HCT116 (cell line): ENCODE data around the gene USF2. TPM values are rescaled to one million over a fixed set of nuclear protein-coding genes. Genes with fewer than 3 reads are reported as not detected.

Experiments used
- ATAC-seq: fragments of 200-7000 bp; cut with Tn5 transposase; 2 replicates; pipeline ENCODE4 v1.9.1; 2020; ENCODE audit warnings: mild to moderate bottlenecking, moderate library complexity
- BruUV-seq: library from RNA; stranded (reverse); fragments of 400-500 nt; replicated peaks from 2 replicates; lab custom pipeline; 2021; lab: Mats Ljungman, UMichigan
- CTCF ChIA-PET: fragments of 300-600 bp; sonication (Branson Sonifier 250); formaldehyde crosslinking; loops from one replicate; lab custom pipeline; 2021; ENCODE audit warnings: antibody characterized with exemption; lab: Charles Lee
- POLR2A ChIA-PET: fragments of 300-600, 350-600 bp; sonication (Branson Sonifier 250); formaldehyde crosslinking; loops from one replicate; lab custom pipeline; 2021; ENCODE audit warnings: antibody characterized with exemption; lab: Charles Lee
- RAD21 ChIA-PET, 2 experiments: fragments of 300-600 bp; sonication (Branson Sonifier 250); formaldehyde crosslinking; loops; one replicate each; lab custom pipeline; 2023; ENCODE audit warnings: low total read pairs in 2 of 2; ENCODE audit not compliant: uncharacterized antibody in 2 of 2, unreplicated experiment in 2 of 2, low non-redundant PET in 1 of 2; lab: Charles Lee
- DNase-seq: peaks from one replicate; pipeline ENCODE4 v3.0.0-alpha.2; 2010; ENCODE audit warnings: low read depth, low spot score
- H2AFZ ChIP-seq: fragments of 200-600 bp; shearing (Covaris generic), sonication (generic); 2 replicates; pipeline ENCODE4 v1.6.1; 2017; ENCODE audit warnings: low read depth, mixed run types, mixed read lengths, antibody characterized with exemption, low read length; ENCODE audit not compliant: poor library complexity, severe bottlenecking
- H3K27ac ChIP-seq: 2 replicates; pipeline ENCODE4 v1.5.1; 2012; ENCODE audit warnings: low read depth, low read length
- H3K27me3 ChIP-seq: fragments of 200-600 bp; sonication (generic); 2 replicates; pipeline ENCODE4 v1.6.1; 2016; ENCODE audit warnings: mixed run types, low read length, mixed read lengths; ENCODE audit not compliant: insufficient read depth
- H3K36me3 ChIP-seq, 2 experiments: fragments of 200-500 bp in 1 of 2; fragments of 200-600 bp in 1 of 2; sonication (Bioruptor generic) in 1 of 2; sonication (generic) in 1 of 2; 2 replicates each; pipeline versions ENCODE4 v1.5.1 to v1.6.1; 2014 to 2016; ENCODE audit warnings: low read length in 2 of 2, inconsistent platforms in 1 of 2, mixed read lengths in 1 of 2, mixed run types in 1 of 2; ENCODE audit not compliant: insufficient read depth in 2 of 2, control insufficient read depth in 1 of 2
- H3K4me1 ChIP-seq, 2 experiments: fragments of 200-600 bp in 1 of 2; sonication (generic) in 1 of 2; 2 replicates each; pipeline versions ENCODE4 v1.5.1 to v1.6.1; 2012 to 2017; ENCODE audit warnings: low read length in 2 of 2, inconsistent platforms in 1 of 2, mild to moderate bottlenecking in 1 of 2, mixed read lengths in 1 of 2, mixed run types in 1 of 2, moderate library complexity in 1 of 2; ENCODE audit not compliant: insufficient read depth in 2 of 2, control insufficient read depth in 1 of 2
- H3K4me2 ChIP-seq: fragments of 200-600 bp; sonication (generic); 2 replicates; pipeline ENCODE4 v1.6.1; 2017; ENCODE audit warnings: mixed run types, low read length, mixed read lengths
- H3K4me3 ChIP-seq, 2 experiments: fragments of 200-600 bp in 1 of 2; sonication (generic) in 1 of 2; replicated peaks in 1 of 2; 2 replicates each; pipeline ENCODE4 v1.5.1; 2011 to 2016; ENCODE audit warnings: low read length in 2 of 2, control low read depth in 1 of 2, low read depth in 1 of 2, mild to moderate bottlenecking in 1 of 2, mixed read lengths in 1 of 2, mixed run types in 1 of 2
- H3K79me2 ChIP-seq: fragments of 200-600 bp; sonication (generic); 2 replicates; pipeline ENCODE4 v1.6.1; 2017; ENCODE audit warnings: mild to moderate bottlenecking, mixed run types, low read length, moderate library complexity, mixed read lengths; ENCODE audit not compliant: insufficient read depth
- H3K9ac ChIP-seq: fragments of 200-600 bp; sonication (generic); 2 replicates; pipeline ENCODE4 v1.6.1; 2016; ENCODE audit warnings: low read length, mixed read lengths
- H3K9me2 ChIP-seq: fragments of 200-600 bp; sonication (generic), shearing (Covaris generic); 2 replicates; pipeline ENCODE4 v1.6.1; 2017; ENCODE audit warnings: mixed run types, mild to moderate bottlenecking, moderate library complexity; ENCODE audit not compliant: insufficient read depth
- H3K9me3 ChIP-seq, 2 experiments: fragments of 200-500 bp in 1 of 2; fragments of 200-600 bp in 1 of 2; sonication (Bioruptor generic) in 1 of 2; sonication (generic) in 1 of 2; 2 replicates each; pipeline ENCODE4 v1.6.1; 2014 to 2017; ENCODE audit warnings: low read length in 2 of 2, mixed read lengths in 2 of 2, inconsistent platforms in 1 of 2, low read depth in 1 of 2, mild to moderate bottlenecking in 1 of 2, mixed run types in 1 of 2, moderate library complexity in 1 of 2; ENCODE audit not compliant: control insufficient read depth in 1 of 2, insufficient read depth in 1 of 2
- H4K20me1 ChIP-seq: fragments of 200-600 bp; sonication (generic), shearing (Covaris generic); 2 replicates; pipeline ENCODE4 v1.6.1; 2017; ENCODE audit warnings: mixed run types, mild to moderate bottlenecking, moderate library complexity; ENCODE audit not compliant: insufficient read depth
- CBX3 ChIP-seq: IDR thresholded peaks from 2 replicates; pipeline ENCODE4 v1.6.1; 2012; ENCODE audit warnings: low read depth
- CTCF ChIP-seq, 3 experiments: fragments of 200-600 bp in 1 of 3; sonication (generic) in 1 of 3; IDR thresholded peaks in 2 of 3; conservative IDR thresholded peaks in 1 of 3; 2 replicates each; pipeline ENCODE4 v1.5.1; 2012 to 2017; ENCODE audit warnings: low read depth in 2 of 3, low read length in 2 of 3, antibody characterized with exemption in 1 of 3, borderline replicate concordance in 1 of 3, control low read depth in 1 of 3, mild to moderate bottlenecking in 1 of 3, mixed read lengths in 1 of 3, mixed run types in 1 of 3, moderate library complexity in 1 of 3; ENCODE audit not compliant: insufficient read depth in 1 of 3
- FOSL1 ChIP-seq: IDR thresholded peaks from 2 replicates; pipeline ENCODE4 v1.6.1; 2012; ENCODE audit warnings: low read depth
- JUND ChIP-seq: IDR thresholded peaks from 2 replicates; pipeline ENCODE4 v1.6.1; 2012
- MAX ChIP-seq: IDR thresholded peaks from 2 replicates; pipeline ENCODE4 v1.6.1; 2012
- POLR2AphosphoS5 ChIP-seq: IDR thresholded peaks from 2 replicates; pipeline ENCODE4 v1.6.1; 2011; ENCODE audit warnings: mild to moderate bottlenecking, low read depth, low read length, moderate library complexity
- RAD21 ChIP-seq: IDR thresholded peaks from 2 replicates; pipeline ENCODE4 v1.6.1; 2012; ENCODE audit warnings: low read depth, mild to moderate bottlenecking
- REST ChIP-seq: IDR thresholded peaks from 2 replicates; pipeline ENCODE4 v1.6.1; 2012; ENCODE audit warnings: low read depth
- SIN3A ChIP-seq: IDR thresholded peaks from 2 replicates; pipeline ENCODE4 v1.6.1; 2012; ENCODE audit warnings: low read depth
- SRF ChIP-seq: IDR thresholded peaks from 2 replicates; pipeline ENCODE4 v1.6.1; 2012; ENCODE audit warnings: low read depth
- ZBTB33 ChIP-seq: IDR thresholded peaks from 2 replicates; pipeline ENCODE4 v1.6.1; 2011; ENCODE audit warnings: mild to moderate bottlenecking, low read length, moderate library complexity; ENCODE audit not compliant: insufficient replicate concordance; ENCODE audit errors: extremely low read depth
- ZFX ChIP-seq: fragments of 450-650 bp; IDR thresholded peaks from 2 replicates; pipeline ENCODE4 v1.6.1; 2017
- ZNF274 ChIP-seq: fragments of 200-500 bp; sonication (Bioruptor generic); IDR thresholded peaks from 2 replicates; pipeline ENCODE4 v1.6.1; 2014; ENCODE audit warnings: mild to moderate bottlenecking, low read depth, low read length, inconsistent platforms
- intact Hi-C: fragments of 100-400 bp; cut with micrococcal nuclease; formaldehyde crosslinking; loops from 2 replicates; pipeline ENCODE4 v1.10.0; 2022
- total RNA-seq: library from RNA; stranded (reverse); gene quantifications from one replicate; pipeline ENCODE4 v1.2.1, GENCODE V29; 2021; ENCODE audit not compliant: unreplicated experiment

Gene USF2
- total RNA-seq, 1 experiment from 2014 or later, result 98.4 TPM

GRCh38 chr19:35249848-35250711 lies 18.7 kb upstream of the USF2 start:
- TF ChIP-seq RAD21, result no peak
- TF ChIP-seq ZBTB33, result no peak
- TF ChIP-seq JUND, result no peak
- TF ChIP-seq POLR2AphosphoS5, result no peak
- no peak for TF ChIP-seq SRF
- TF ChIP-seq ZFX, result no peak
- TF ChIP-seq SIN3A, result no peak
- no peak for TF ChIP-seq ZNF274
- TF ChIP-seq CBX3, result no peak
- no peak for TF ChIP-seq REST
- no peak for TF ChIP-seq MAX
- no peak for TF ChIP-seq CTCF (IDR thresholded peaks at IDR 0.05 in 2 of 3, conservative IDR thresholded peaks at IDR 0.05 in 1 of 3; ENCODE audit: borderline replicate concordance in 1 of 3, insufficient read depth in 1 of 3, low read depth in 2 of 3, low read length in 2 of 3)
- TF ChIP-seq FOSL1, result no peak
- Histone ChIP-seq H3K4me3 (peak overlapping the region; percentile 98 to 99), H3K36me3 (peaks cover 22 to 33% of the 10 kb centered on the region in 2 experiments), H3K9me2 (no peaks in the 10 kb centered on the region), H4K20me1 (peaks cover 4% of the 10 kb centered on the region; the same call in 1 of the 2 replicates), H3K4me2 (peak overlapping the region; percentile 93), H2AFZ (no peak overlapping the region), H3K27ac (peak overlapping the region; percentile 98), H3K9me3 (no peaks in the 10 kb centered on the region), H3K79me2 (peaks cover 59% of the 10 kb centered on the region), H3K27me3 (no peaks in the 10 kb centered on the region), H3K9ac (peak overlapping the region; percentile 93), H3K4me1 (peaks cover 10 to 26% of the 10 kb centered on the region in 2 experiments)
- ChIA-PET POLR2A (no interaction called here), RAD21 (no interaction called here), CTCF (no interaction called here)
- no peak for ATAC-seq
- BruUV-seq, result TSS peak; percentile 65
- no peak for DNase-seq
- intact Hi-C loops, result loop anchor here (5.0 kb wide), 2 partner anchors 88 to 183 kb away; no protein-coding TSS in a partner anchor
